GM19467 (cell line): Measurements from ENCODE around the gene CCDC159.
"Not testable (repeated sequence)": the region's sequence is repeated elsewhere in the genome, so short reads cannot be mapped to it uniquely, and the experiment has no call there.

Source experiments
- ATAC-seq: cut with Tn5 transposase; IDR thresholded peaks from one replicate; pipeline ENCODE4 v1.9.1; 2021; ENCODE audit warnings: mild to moderate bottlenecking, moderate library complexity; ENCODE audit not compliant: unreplicated experiment

Gene CCDC159

GRCh38 chr19:11337080-11337479 lies 9.2 kb upstream of the CCDC159 start:
- ATAC-seq = no peak

- no peak for ATAC-seq
Measured at GRCh38 chr19:11338121-11338520, 8.2 kb upstream of the CCDC159 start.

- ATAC-seq = no peak
Measured at GRCh38 chr19:11338569-11339253, 7.6 kb upstream of the CCDC159 start.

- no peak for ATAC-seq
Measured at GRCh38 chr19:11339254-11340098, 6.8 kb upstream of the CCDC159 start, which contains the start of gene RAB3D. Gene RAB3D, minus strand, starts transcription at chr19:11339657. Its CDS starts 2,258 bp downstream, at chr19:11337399.

- ATAC-seq = not testable (repeated sequence)
Measured at GRCh38 chr19:11340099-11340467, 6.2 kb upstream of the CCDC159 start.

- no peak for ATAC-seq
Measured at GRCh38 chr19:11342429-11342828, 3.9 kb upstream of the CCDC159 start.

GRCh38 chr19:11345122-11345803 lies 1.1 kb upstream of the CCDC159 start:
- ATAC-seq = no peak

GRCh38 chr19:11347546-11348039 lies 1.3 kb downstream of the CCDC159 start:
- no peak for ATAC-seq

- ATAC-seq = no peak
Measured at GRCh38 chr19:11349171-11349570, 2.9 kb downstream of the CCDC159 start.

- ATAC-seq = not testable (repeated sequence)
Measured at GRCh38 chr19:11354102-11354501, 7.8 kb downstream of the CCDC159 start.

GRCh38 chr19:11355160-11356073 lies 9.1 kb downstream of the CCDC159 start, which contains the start of gene PLPPR2:
Gene PLPPR2, plus strand, starts transcription at chr19:11355432. Its CDS starts 2,242 bp downstream, at chr19:11357674.
- peak; percentile 55 for ATAC-seq

GRCh38 chr19:11356074-11356397 lies 9.7 kb downstream of the CCDC159 start:
- ATAC-seq = no peak

- no peak for ATAC-seq
Measured at GRCh38 chr19:11356676-11357550, 10.6 kb downstream of the CCDC159 start.

- ATAC-seq = no peak
Measured at GRCh38 chr19:11359421-11359820, 13.1 kb downstream of the CCDC159 start.

GRCh38 chr19:11361037-11361770 lies 14.9 kb downstream of the CCDC159 start:
- ATAC-seq = no peak

GRCh38 chr19:11361771-11362731 lies 15.7 kb downstream of the CCDC159 start:
- no peak for ATAC-seq

- ATAC-seq = no peak
Measured at GRCh38 chr19:11363881-11364280, 17.6 kb downstream of the CCDC159 start.
